Immature natural killer cell (primary cell): ENCODE data around the gene LSMEM2. TPM values are rescaled to one million over a fixed set of nuclear protein-coding genes. Genes with fewer than 3 reads are reported as not detected.
"Not testable (repeated sequence)": the region's sequence is repeated elsewhere in the genome, so short reads cannot be mapped to it uniquely, and the experiment has no call there.

Source experiments
- DNase-seq, 3 donors: peaks; one replicate each; pipeline ENCODE4 v3.0.0; 2022; ENCODE audit warnings: mixed read lengths in 1 of 3
- H3K27ac Mint-ChIP-seq, 6 donors: one replicate each; pipeline ENCODE4 v1.8.0; 2020; ENCODE audit warnings: mixed read lengths in 6 of 6, mild to moderate bottlenecking in 5 of 6, inconsistent platforms in 4 of 6, moderate library complexity in 3 of 6
- H3K27me3 Mint-ChIP-seq, 3 donors: one replicate each; pipeline ENCODE4 v1.8.0; 2020 to 2021; ENCODE audit warnings: low read depth in 3 of 3, mild to moderate bottlenecking in 3 of 3, mixed read lengths in 3 of 3, moderate library complexity in 3 of 3, inconsistent platforms in 1 of 3
- H3K36me3 Mint-ChIP-seq, 3 donors: one replicate each; pipeline ENCODE4 v1.8.0; 2020; ENCODE audit warnings: mixed read lengths in 3 of 3, inconsistent platforms in 2 of 3, mild to moderate bottlenecking in 2 of 3
- H3K4me1 Mint-ChIP-seq, 2 donors: one replicate each; pipeline ENCODE4 v1.8.0; 2020; ENCODE audit warnings: inconsistent platforms in 2 of 2, mild to moderate bottlenecking in 2 of 2, mixed read lengths in 2 of 2, moderate library complexity in 1 of 2
- H3K4me3 Mint-ChIP-seq, 5 donors: one replicate each; pipeline ENCODE4 v1.8.0; 2020; ENCODE audit warnings: mild to moderate bottlenecking in 5 of 5, mixed read lengths in 5 of 5, inconsistent platforms in 3 of 5, moderate library complexity in 3 of 5
- H3K9me3 Mint-ChIP-seq, 6 donors: one replicate each; pipeline ENCODE4 v1.8.0; 2020; ENCODE audit warnings: mild to moderate bottlenecking in 6 of 6, mixed read lengths in 6 of 6, inconsistent platforms in 4 of 6, moderate library complexity in 3 of 6
- polyA plus RNA-seq, 3 donors: library from polyadenylated mRNA; unstranded; fragments of 300-500 nt; fragmentation: Illumina TruSeq; gene quantifications; one replicate each; pipeline ENCODE4 v1.2.3, GENCODE V29; 2021

The LSMEM2 gene
- polyA plus RNA-seq, 3 donors from 2014 or later = not detected

- DNase-seq = no peak
- Mint-ChIP-seq H3K4me3 (peak overlapping the region in 1 of 5 donors; percentile 6), H3K4me1 (peaks cover 21% of the 10 kb centered on the region in 2 donors), H3K36me3 (no peaks in the 10 kb centered on the region), H3K27me3 (peaks cover 19 to 22% (median 21%) of the 10 kb centered on the region in 3 donors), H3K27ac (peak overlapping the region in 2 of 6 donors; percentile 1 to 64), H3K9me3 (no peaks in the 10 kb centered on the region)
These were observed 7.5 kb upstream of the LSMEM2 start for GRCh38 chr3:50271314-50271936.

- H3K27ac Mint-ChIP-seq, H3K4me3 Mint-ChIP-seq, DNase-seq, H3K36me3 Mint-ChIP-seq, H3K9me3 Mint-ChIP-seq: not testable (repeated sequence)
- H3K4me1 Mint-ChIP-seq = peaks cover 21% of the 10 kb centered on the region in 2 donors
- H3K27me3 Mint-ChIP-seq = peaks cover 21 to 25% (median 21%) of the 10 kb centered on the region in 3 donors
These were observed 6.4 kb upstream of the LSMEM2 start for GRCh38 chr3:50272538-50272910.

DNA sequence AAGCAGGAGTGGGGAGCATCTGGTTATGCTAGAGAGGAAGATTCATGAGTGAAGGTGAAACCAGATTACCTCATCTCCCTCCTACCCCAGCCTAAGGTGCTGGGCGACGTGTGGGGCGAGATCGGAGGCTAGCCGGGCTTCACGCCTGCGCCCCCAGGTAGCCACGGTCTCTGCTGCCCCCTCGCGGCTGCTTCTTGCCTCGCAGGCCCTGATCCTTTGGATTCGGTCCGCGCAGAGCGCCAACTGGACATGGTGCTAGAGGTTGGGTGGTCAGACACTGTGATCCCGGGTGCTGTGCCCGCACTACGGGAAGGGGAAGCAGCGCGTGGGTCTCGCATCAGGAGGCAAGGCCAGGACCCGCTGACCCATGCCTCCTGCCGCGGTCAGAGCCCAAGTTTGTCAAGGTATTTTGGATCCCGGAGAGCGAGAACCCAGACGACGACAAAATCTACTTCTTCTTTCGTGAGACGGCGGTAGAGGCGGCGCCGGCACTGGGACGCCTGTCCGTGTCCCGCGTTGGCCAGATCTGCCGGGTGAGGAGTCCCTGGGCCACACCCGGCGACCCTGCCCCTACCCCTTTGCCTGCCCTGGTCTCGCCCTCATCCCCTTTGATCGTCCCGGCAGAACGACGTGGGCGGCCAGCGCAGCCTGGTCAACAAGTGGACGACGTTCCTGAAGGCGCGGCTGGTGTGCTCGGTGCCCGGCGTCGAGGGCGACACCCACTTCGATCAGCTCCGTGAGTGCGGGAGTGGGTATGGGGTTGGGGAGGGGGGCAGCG is 5.8 kb upstream of the LSMEM2 start:
- Mint-ChIP-seq H3K4me3 (peak overlapping the region; percentile 26 to 83 (median 66)), H3K27ac (peak overlapping the region in 5 of 6 donors; percentile 3 to 70 (median 53)), H3K4me1 (peaks cover 21% of the 10 kb centered on the region in 2 donors), H3K9me3 (no peaks in the 10 kb centered on the region), H3K27me3 (peaks cover 18 to 25% (median 24%) of the 10 kb centered on the region in 3 donors), H3K36me3 (no peaks in the 10 kb centered on the region)
- DNase-seq = peak; percentile 80 to 83 (median 81)

- no peaks in the 10 kb centered on the region for H3K9me3 Mint-ChIP-seq
- no peak for DNase-seq
- peak overlapping the region in 1 of 5 donors; percentile 57 for H3K4me3 Mint-ChIP-seq
- H3K4me1 Mint-ChIP-seq = peaks cover 21% of the 10 kb centered on the region in 2 donors
- peaks cover 16 to 25% (median 25%) of the 10 kb centered on the region in 3 donors for H3K27me3 Mint-ChIP-seq
- H3K36me3 Mint-ChIP-seq = no peaks in the 10 kb centered on the region
- H3K27ac Mint-ChIP-seq = no peak overlapping the region
These were observed 5.2 kb upstream of the LSMEM2 start for GRCh38 chr3:50273689-50274065.

GRCh38 chr3:50274371-50275104 is 4.3 kb upstream of the LSMEM2 start:
- peak overlapping the region in 3 of 6 donors; percentile 37 to 82 (median 77) for H3K27ac Mint-ChIP-seq
- no peaks in the 10 kb centered on the region for H3K36me3 Mint-ChIP-seq
- H3K4me1 Mint-ChIP-seq = peaks cover 21% of the 10 kb centered on the region in 2 donors
- DNase-seq = peak; percentile 63 to 69 (median 68)
- H3K4me3 Mint-ChIP-seq = peak overlapping the region in 4 of 5 donors; percentile 26 to 61 (median 51)
- H3K9me3 Mint-ChIP-seq = no peaks in the 10 kb centered on the region
- H3K27me3 Mint-ChIP-seq = peaks cover 16 to 26% (median 25%) of the 10 kb centered on the region in 3 donors

DNA sequence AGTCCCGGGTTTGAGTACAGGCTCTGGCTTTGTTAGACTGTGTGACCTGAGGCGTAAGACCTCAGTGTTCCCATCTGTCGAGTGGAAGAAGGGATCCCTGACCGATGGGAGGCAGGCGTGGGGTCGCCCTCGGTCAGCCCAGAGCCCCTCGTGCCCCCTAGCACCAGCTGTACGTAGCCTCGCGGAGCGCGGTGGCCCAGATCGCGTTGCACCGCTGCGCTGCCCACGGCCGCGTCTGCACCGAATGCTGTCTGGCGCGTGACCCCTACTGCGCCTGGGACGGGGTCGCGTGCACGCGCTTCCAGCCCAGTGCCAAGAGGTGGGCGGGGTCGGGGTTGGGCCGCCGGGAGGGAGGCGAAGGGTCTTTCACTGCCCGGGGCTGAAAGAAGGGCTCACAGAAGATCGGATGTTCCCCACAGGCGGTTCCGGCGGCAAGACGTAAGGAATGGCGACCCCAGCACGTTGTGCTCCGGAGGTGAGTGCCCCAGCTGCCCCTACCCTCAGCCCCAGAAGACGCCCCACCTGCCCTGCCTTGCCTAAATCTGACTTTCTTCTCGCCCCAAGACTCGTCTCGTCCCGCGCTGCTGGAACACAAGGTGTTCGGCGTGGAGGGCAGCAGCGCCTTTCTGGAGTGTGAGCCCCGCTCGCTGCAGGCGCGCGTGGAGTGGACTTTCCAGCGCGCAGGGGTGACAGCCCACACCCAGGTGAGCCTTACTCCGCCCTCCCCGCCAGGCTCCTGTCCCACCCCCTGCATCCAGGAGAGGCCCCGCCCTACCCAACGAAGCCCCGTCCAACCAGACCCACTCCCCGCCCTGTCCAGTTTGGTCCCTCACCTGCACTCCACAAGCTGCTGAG is 3.5 kb upstream of the LSMEM2 start:
- no peak for DNase-seq
- H3K36me3 Mint-ChIP-seq = no peaks in the 10 kb centered on the region
- H3K27me3 Mint-ChIP-seq = peaks cover 16 to 26% (median 24%) of the 10 kb centered on the region in 3 donors
- no peaks in the 10 kb centered on the region for H3K9me3 Mint-ChIP-seq
- H3K4me1 Mint-ChIP-seq = peaks cover 21% of the 10 kb centered on the region in 2 donors
- peak overlapping the region in 2 of 5 donors; percentile 25 to 33 for H3K4me3 Mint-ChIP-seq
- H3K27ac Mint-ChIP-seq = no peak overlapping the region

- Mint-ChIP-seq H3K27ac (no peak overlapping the region), H3K9me3 (no peaks in the 10 kb centered on the region), H3K4me1 (peaks cover 21% of the 10 kb centered on the region in 2 donors), H3K27me3 (peaks cover 16 to 26% (median 24%) of the 10 kb centered on the region in 3 donors), H3K36me3 (no peaks in the 10 kb centered on the region), H3K4me3 (peak overlapping the region in 1 of 5 donors; percentile 25)
- DNase-seq = no peak
These were observed 2.7 kb upstream of the LSMEM2 start for GRCh38 chr3:50275996-50276761.

DNA sequence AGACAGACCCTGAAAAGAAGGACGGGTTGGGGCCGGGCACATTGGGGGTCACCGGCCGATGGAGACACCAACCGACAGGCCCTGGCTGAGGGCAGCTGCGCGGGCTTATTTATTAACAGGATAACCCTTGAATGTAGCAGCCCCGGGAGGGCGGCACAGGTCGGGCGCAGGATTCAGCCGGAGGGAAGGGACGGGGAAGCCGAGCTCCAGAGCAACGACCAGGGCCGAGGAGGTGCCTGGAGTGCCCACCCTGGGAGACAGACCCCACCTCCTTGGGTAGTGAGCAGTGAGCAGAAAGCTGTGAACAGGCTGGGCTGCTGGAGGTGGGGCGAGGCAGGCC is 2.2 kb upstream of the LSMEM2 start:
- Mint-ChIP-seq H3K27me3 (peaks cover 16 to 26% (median 24%) of the 10 kb centered on the region in 3 donors), H3K4me3 (no peak overlapping the region), H3K4me1 (peaks cover 18 to 21% of the 10 kb centered on the region in 2 donors), H3K9me3 (no peaks in the 10 kb centered on the region), H3K36me3 (no peaks in the 10 kb centered on the region), H3K27ac (no peak overlapping the region)
- no peak for DNase-seq

GRCh38 chr3:50278123-50278879 is 586 bp upstream of the LSMEM2 start:
- Mint-ChIP-seq H3K27me3 (peaks cover 11 to 22% (median 22%) of the 10 kb centered on the region in 3 donors), H3K36me3 (no peaks in the 10 kb centered on the region), H3K4me1 (peaks cover 12 to 15% of the 10 kb centered on the region in 2 donors), H3K9me3 (no peaks in the 10 kb centered on the region), H3K4me3 (no peak overlapping the region), H3K27ac (no peak overlapping the region)
- no peak for DNase-seq

DNA sequence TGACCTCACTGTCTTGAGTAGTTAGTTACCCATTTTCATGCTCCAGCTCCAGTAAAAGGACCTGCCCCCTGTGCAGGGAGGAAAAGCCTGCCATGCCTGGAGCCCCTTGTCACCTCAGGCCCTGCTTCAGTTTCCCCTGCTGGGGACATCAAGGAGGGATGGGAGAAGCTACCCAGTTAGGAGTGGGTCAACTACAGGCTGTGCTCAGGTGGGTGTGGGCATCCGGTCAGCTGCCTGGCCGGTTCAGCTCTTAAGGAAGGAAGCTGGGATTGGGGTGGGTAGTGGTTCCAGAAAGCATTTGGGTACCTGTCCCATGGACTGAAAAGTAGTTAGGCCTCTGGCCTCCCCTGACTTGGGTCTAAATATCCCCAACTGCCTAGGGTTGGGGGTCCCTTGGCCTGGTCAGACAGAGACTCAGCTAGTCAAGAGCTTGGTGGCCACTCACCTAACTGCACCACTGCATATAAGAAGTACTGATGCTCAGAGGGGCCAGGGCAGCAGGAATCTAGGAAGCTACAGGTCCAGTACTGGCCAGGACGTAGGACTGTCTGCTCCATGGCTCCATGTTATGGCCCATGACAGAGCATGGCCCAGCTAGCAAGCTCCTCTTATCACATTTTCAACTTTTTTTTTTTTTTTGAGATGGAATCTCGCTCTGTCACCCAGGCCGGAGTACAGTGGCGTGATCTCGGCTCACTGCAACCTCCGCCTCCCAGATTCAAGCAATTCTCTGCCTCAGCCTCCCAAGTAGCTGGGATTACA is 549 bp downstream of the LSMEM2 start:
- Mint-ChIP-seq H3K36me3 (no peaks in the 10 kb centered on the region), H3K9me3 (no peaks in the 10 kb centered on the region), H3K27me3 (peaks cover 7 to 16% (median 16%) of the 10 kb centered on the region in 3 donors), H3K4me3 (no peak overlapping the region), H3K27ac (no peak overlapping the region), H3K4me1 (peaks cover 8 to 9% of the 10 kb centered on the region in 2 donors)
- DNase-seq = no peak

DNA sequence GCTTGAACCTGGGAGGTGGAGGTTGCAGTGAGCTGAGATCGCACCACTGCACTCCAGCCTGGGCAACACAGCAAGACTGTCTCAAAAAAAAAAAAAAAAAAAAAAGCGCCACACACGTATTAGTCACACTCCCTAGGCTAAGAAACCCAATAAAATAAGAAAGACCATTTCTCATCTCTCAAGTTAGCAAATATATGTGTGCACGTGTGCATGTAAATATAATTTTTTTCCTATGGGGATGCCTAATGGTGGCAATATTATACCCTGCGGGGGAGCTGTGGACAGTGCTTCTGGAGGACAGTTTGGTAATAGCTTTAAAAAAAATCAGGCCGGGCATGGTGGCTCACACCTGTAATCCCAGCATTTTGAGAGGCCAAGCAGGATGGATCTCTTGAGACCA is 5.2 kb downstream of the LSMEM2 start:
- not testable (repeated sequence) for H3K4me1 Mint-ChIP-seq, H3K9me3 Mint-ChIP-seq, DNase-seq, H3K27me3 Mint-ChIP-seq, H3K27ac Mint-ChIP-seq, H3K4me3 Mint-ChIP-seq
- H3K36me3 Mint-ChIP-seq = peaks cover 0 to 12% (median 0%) of the 10 kb centered on the region in 3 donors
